Stimulated activated CD4-positive, alpha-beta T cell treated with anti-CD3 and anti-CD28 coated beads, Interleukin-1b, Interleukin-23, amount 100 ng/mL, for 1 hour (primary cell): ENCODE measurements around the gene TULP4.
"Not testable (repeated sequence)": the region's sequence is repeated elsewhere in the genome, so short reads cannot be mapped to it uniquely, and the experiment has no call there.

Source experiments
- DNase-seq, 2 donors: peaks; one replicate each; pipeline ENCODE4 v3.0.0-alpha.2; 2020; ENCODE audit warnings: low read depth in 2 of 2

The TULP4 gene

GRCh38 chr6:158391276-158391675 is 79.0 kb downstream of the TULP4 start:
- no peak for DNase-seq

DNA sequence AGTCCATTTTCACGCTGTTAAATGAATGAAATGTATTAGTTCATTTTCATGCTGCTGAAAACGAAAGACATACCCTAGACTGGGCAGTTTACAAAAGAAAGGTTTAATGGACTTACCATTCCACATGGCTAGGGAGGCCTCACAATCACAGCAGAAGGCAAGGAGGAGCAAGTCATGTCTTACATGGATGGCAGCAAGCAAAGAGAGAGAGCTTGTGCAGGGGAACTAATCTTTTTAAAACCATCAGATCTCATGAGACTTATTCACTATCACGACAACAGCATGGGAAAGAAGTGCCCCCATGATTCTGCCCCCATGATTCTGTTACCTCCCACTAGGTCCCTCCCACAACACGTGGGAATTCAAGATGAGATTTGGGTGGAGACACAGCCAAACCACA is 79.7 kb downstream of the TULP4 start:
- DNase-seq: not testable (repeated sequence)

DNA sequence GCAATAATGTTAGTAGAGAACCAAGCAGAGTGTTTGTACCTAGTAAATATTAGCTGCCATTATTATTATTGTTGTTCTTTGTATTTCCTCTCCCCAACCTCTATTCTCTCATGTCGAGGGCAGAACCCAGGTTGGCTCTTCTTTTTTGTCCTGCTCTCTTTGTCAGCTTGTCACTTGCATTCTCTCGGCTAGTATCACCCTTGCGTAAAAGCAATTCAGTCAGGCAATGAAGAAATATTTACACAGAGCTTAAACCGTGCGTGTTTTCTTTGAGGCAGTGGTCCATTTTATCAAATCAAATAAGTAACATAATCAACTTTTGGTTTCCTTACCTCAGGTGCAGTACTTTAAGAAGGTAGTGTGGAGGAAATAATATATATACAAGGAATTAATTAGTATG is 83.9 kb downstream of the TULP4 start:
- DNase-seq: no peak

GRCh38 chr6:158397578-158397977 is 85.3 kb downstream of the TULP4 start:
- no peak for DNase-seq

DNA sequence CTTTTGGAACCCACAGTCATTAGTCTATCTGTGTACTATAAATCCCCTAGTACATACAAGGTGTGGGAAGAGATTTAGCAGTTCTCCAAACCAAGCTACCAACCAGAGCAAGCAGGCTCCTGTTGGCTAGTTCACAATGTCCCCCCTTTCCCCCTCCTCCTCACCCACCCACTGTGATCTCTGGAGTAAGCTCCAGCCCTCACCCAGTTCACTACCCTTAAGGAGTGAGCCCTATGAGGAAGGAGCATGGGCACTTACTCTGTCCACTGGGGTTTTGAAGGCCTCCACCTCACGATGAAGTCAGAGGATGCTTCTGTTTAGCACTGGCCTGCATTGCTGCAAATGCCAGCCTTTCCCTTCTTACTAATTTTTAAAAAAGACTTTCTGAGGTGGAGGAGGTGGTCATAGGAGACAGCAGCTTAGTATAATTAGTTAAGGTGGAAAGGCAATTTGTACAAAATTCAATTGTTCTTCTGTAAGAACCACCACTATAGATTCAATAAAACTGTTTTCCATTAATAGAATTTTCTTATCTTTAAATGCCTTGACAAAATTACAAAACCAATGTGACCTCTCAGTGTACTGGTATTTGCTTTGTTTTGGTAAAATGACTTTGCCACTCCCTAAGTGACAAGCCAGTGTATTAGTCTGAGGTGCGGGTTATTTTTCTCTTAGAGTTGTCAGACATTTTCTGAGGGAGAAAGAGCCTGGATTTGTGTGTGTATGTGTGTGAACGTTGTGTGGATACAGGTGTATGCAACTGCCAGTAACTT is 86.2 kb downstream of the TULP4 start:
- DNase-seq: no peak

GRCh38 chr6:158399040-158399700 is 86.9 kb downstream of the TULP4 start:
- no peak for DNase-seq

- no peak for DNase-seq
These were observed 89.9 kb downstream of the TULP4 start for GRCh38 chr6:158402184-158402583.

DNA sequence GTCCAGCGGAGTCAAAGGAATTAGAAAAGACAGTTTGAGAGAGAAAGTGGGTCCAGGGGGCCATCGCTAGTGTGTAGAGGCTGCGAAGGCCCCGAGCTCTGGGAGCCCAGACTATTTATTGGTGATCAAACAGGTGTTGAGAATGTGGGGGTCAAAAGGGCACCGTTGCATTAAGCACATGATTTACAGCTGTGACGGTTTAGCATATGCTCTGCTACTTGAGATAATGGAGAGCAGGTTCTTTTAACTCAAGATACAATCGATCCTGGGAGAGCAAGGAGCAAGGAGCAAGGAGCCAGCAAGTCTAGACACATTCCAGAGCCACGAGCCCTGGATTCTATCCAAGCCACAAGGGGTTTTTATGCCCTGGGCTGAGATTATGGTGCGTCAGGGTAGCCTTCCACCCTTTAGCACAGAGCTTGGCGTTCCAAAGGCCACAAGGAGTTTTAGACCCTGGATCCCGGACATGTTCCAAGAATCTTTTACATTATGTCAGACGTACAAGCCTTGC is 93.1 kb downstream of the TULP4 start:
- DNase-seq: not testable (repeated sequence)

DNA sequence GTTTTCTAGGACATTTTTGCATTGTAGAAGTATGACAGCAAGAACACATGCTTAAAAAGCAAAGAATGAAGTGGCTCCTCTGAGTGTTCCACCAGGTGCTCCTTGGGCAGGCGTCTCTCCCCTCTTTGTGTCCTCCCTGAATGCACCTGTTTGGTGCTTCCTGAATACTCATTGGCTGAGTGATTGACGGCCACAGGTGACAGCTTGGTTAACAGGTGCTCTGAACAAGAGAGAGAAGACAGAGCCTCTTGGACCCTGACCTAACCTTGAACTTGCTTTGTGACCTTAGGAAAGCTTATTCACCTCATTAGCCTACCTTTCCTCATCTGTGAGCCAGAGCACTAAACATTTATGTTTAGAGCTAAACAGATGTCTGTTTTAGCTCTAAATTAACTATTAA is 93.7 kb downstream of the TULP4 start:
- no peak for DNase-seq

DNA sequence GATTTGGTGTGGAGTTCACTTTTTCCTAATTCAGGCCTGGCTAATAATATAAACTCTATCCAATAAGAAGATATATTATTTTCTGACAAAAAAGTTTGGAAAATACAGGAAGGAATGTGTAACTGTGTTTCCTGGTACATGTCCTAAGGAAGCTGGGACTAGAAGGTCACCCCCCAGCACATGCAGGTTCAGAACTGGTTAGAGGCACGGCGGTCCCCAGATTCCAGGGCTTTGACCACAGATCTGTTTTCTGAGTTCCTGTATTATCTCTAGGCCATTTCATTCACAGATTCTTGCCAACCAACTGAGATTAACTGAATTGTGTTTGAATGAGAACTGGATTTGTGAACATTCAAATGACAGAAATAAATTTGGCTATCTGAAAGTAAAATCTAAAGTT is 94.5 kb downstream of the TULP4 start:
- no peak for DNase-seq

DNA sequence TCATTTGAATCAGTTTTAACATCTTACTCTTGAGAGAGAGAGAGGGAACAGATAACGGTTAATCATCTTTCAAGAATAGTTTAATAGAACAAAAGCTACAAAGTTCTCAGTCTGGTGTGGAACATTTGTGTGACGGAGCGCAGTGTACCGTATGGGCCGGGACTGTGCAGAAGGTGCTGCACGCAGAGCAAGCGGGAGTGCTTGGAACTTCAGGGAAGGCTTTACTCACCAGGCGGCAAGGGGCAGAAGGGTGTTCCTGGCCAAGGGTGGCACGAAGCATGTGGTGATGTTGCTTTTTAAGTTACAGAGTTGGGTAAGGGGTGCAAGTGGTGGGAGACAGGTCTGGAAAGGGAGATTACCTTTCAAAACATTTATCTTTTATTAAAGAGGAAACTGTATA is 95.7 kb downstream of the TULP4 start:
- no peak for DNase-seq

- no peak for DNase-seq
These were observed 96.4 kb downstream of the TULP4 start for GRCh38 chr6:158408552-158409130.

DNA sequence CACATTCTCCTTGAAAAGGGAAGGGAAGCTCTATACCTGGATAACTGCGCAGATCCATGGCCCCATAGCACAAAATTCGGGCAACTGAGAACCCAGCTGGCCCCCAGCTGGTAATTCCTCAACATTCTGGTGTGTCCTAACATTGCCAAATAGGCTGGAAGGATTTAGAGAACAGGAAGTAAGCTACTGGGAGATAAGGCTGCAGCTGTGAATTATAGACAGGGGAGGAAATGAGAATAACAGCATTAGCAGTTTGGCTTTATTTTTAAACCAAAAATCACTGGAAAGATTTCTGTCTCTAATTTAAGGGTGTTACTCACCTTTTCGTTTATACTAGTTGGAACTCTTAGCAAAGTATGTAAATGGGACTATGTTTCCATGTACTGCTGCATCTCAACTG is 97.2 kb downstream of the TULP4 start:
- no peak for DNase-seq

DNA sequence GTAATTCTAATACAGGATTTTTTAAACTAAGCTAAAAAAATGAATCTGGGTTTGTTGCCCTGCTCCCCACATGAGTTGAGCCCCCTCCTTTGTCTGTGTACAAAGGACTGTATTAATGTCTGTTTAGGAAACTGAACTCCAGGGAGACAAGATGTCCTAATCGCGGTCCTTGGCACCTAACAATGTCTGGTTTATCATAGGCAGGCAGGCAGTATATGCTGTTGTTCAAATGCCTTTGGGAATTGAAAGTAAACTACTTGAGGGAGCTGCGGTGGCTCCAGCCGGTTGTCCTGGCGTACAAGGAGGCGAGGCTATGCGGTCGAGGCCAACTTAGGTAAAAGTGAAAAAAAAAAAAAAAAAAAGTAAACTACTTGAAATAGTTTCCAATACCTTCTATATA is 98.5 kb downstream of the TULP4 start:
- no peak for DNase-seq

DNA sequence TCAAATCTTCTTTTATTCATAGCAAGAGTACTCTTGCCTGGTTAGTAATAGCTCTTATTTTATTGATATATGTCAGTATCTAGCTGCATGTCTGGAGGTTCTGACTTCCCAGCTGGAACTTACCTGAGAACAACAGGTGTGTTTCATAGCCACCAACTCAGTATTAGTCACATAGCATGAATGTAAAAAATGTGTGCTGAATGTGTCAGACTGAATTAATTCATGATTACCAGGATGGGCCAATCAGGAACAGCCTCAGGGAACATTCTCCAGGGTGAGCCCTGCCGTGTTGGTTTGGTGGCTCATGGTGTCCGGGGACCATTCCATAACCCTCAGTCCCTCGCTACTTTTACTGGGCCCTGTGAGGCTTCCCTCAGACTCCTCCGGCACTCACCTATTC is 99.7 kb downstream of the TULP4 start:
- DNase-seq: no peak

GRCh38 chr6:158413028-158413427 is 100.8 kb downstream of the TULP4 start:
- DNase-seq: no peak

DNA sequence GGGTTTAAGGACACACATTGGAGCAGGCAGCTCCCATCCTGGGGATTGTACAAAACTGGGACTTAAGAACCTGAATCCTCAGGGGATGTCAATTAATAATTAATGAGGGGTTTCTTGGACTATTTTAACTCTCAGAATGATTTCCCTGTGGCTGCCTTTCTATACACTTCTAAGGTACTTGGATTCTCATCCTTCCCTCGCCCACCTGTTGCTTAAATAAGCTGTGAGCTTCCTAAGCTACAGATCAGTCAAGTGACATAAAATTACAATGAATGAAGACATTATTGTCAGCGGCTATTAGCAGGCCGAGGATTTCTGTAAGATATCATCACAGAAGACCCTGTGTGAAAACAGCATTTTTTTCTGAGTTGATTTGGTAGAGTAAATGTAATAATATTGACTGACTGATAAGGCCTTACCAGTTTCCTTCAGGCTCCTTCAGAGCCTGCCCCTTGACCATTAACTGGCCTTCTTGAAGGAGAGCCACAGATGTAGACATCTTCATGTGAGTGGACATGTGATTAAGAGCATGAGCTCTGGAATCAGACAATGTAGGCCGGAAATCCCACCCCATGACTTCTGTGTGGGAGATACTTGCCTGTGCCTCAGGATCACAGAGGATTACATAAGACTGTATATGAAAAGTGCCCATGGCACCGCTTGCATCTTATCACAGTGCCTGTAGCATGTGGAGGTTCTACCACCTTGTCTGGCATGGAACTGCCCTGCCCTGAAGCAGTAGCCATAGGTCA is 101.7 kb downstream of the TULP4 start:
- DNase-seq: no peak

- no peak for DNase-seq
These were observed 102.6 kb downstream of the TULP4 start for GRCh38 chr6:158414851-158415262.

DNA sequence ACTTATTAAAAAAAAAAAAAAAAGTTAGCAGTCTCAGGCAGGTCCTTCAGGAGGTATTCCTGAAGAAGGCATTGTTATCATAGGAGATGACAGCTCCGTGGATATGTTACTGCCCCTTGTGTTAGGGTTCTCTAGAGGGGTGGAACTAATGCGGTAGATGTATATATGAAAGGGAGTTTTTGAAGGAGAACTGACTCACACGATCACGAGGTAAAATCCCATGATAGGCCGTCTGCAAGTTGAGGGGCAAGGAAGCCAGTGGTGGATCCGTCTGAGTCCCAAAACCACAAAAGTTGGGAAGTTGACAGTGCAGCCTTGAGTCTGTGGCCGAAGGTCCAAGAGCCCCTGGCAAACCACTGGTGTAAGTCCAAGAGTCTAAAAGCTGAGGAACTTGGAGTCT is 103.4 kb downstream of the TULP4 start:
- no peak for DNase-seq

GRCh38 chr6:158416883-158417759 is 104.9 kb downstream of the TULP4 start:
- DNase-seq: no peak

DNA sequence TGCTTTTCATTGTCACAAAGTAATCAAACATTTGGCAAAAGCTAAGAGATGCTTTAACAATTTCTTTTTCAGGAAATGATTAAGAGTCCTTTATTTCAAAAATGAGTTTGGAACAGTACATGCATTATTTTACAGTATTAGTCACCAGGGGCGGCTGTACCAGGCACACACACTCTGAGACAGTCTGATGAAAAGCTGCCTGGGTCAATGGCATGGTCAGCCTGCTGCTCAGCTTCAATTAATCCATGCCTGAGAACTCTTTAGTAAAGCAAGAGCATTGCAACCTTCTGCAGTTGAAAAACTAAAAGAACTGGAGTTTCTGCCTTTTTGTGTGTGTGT is 105.5 kb downstream of the TULP4 start:
- DNase-seq: no peak
